Measurements from ENCODE around the gene MSH6.
"Not testable (repeated sequence)": the region's sequence is repeated elsewhere in the genome, so short reads cannot be mapped to it uniquely, and the experiment has no call there.

The MSH6 gene

GRCh38 chr2:47853067-47853777 is 70.3 kb downstream of the MSH6 start:
- DNase-seq: not testable (repeated sequence)
